H1 (cell line): ENCODE results near the gene KCNC1. TPM values are rescaled to one million over a fixed set of nuclear protein-coding genes. Genes with fewer than 3 reads are reported as not detected.

ENCODE experiments used
- CHD2 ChIP-seq: IDR thresholded peaks from 2 replicates; pipeline ENCODE4 v1.6.1; 2012; ENCODE audit warnings: low read length, improper control_type of control experiment
- EGR1 ChIP-seq: IDR thresholded peaks from 2 replicates; pipeline ENCODE4 v1.6.1; 2011; ENCODE audit warnings: low read depth, low read length, borderline replicate concordance
- MAFK ChIP-seq: IDR thresholded peaks from 2 replicates; pipeline ENCODE4 v1.6.1; 2012; ENCODE audit warnings: low read depth, mild to moderate bottlenecking, improper control_type of control experiment, low read length
- MAX ChIP-seq: IDR thresholded peaks from 2 replicates; pipeline ENCODE4 v1.6.1; 2012; ENCODE audit warnings: inconsistent platforms
- polyA plus RNA-seq, 7 experiments: library from polyadenylated mRNA; depleted of rRNA in 3 of 7; stranded (reverse) in 5 of 7; unstranded in 2 of 7; fragments of >200 nt in 5 of 7; fragments of 200-250 nt in 2 of 7; gene quantifications; 1 replicate in 5 of 7; 2 replicates in 1 of 7; 4 replicates in 1 of 7; pipeline versions ENCODE4 v1.2.1 to v1.2.3, GENCODE V29; 2011 to 2013; ENCODE audit warnings: missing spikeins in 2 of 7, mixed read lengths in 2 of 7
- total RNA-seq: library from RNA; stranded (reverse); fragmentation: NEBNext Ultra II Directional; extraction: Animal tissue kit (Norgen Biotek cat#: 25700); gene quantifications from 2 replicates; pipeline ENCODE4 v1.2.1, GENCODE V29; 2021

KCNC1 gene
- total and polyA plus RNA-seq, 2 of the 8 experiments (the other 6 are each of a cell fraction or from before 2014, with no cell fraction given), result 0.11 to 0.26 TPM

- TF ChIP-seq MAX, result no peak
- no peak for TF ChIP-seq MAFK
- no peak for TF ChIP-seq EGR1
- no peak for TF ChIP-seq CHD2
Measured at GRCh38 chr11:17766590-17766989, 32.0 kb downstream of the KCNC1 start (continued).
